SW480 (cell line): Measurements from ENCODE around the gene GRM7.

ENCODE experiments used
- DNase-seq: peaks from one replicate; pipeline ENCODE4 v3.0.0-alpha.2; 2016; ENCODE audit warnings: low spot score

GRM7 gene

GRCh38 chr3:7241584-7242302 is 380.8 kb downstream of the GRM7 start:
- no peak for DNase-seq

- DNase-seq, result no peak
Observed at GRCh38 chr3:7242303-7242635, 381.4 kb downstream of the GRM7 start.

- DNase-seq, result no peak
Observed at GRCh38 chr3:7249493-7250076, 388.7 kb downstream of the GRM7 start.

GRCh38 chr3:7254251-7254650 is 393.3 kb downstream of the GRM7 start:
- DNase-seq, result no peak

DNA sequence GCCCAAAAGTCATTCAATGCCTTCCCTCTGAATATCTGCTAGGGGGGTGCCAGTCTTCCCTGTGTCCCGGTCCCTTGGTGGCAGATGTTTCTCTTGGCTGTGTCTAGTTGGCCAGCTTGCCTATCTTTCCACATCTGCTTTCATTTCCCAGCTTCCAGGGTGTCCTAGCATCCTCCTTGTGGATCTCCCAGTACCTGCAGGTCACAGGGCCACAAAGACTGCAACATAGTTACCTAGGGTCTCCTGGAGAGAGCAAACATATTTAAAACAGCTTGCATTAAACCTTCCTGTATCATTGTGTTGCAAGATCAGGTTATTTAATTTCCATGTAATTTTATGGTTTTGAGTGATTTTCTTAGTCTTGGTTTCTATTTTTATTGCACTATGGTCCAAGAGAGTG is 400.1 kb downstream of the GRM7 start:
- no peak for DNase-seq

- DNase-seq, result no peak
Observed at GRCh38 chr3:7263347-7264195, 402.7 kb downstream of the GRM7 start.

- DNase-seq, result no peak
Observed at GRCh38 chr3:7264196-7264526, 403.2 kb downstream of the GRM7 start.

DNA sequence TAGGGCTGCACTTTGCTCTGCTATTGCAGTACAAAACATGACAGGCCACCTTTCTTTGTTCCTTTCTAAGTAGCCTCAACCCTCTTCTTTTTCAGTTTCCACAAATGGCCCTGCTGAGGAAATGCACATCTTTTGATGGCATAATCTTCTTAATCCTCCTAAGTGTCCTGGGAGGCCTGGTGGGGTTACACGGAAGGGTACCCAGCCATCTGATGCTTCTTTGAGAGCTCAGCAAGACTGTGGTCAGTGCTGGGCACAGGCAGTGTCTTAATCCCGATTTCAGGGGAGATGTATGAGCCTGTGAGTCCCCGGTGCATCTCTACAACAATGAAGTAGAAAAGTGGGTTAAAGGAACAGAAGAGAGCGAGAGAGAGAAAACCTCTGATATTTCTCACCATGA is 404.8 kb downstream of the GRM7 start:
- no peak for DNase-seq

DNA sequence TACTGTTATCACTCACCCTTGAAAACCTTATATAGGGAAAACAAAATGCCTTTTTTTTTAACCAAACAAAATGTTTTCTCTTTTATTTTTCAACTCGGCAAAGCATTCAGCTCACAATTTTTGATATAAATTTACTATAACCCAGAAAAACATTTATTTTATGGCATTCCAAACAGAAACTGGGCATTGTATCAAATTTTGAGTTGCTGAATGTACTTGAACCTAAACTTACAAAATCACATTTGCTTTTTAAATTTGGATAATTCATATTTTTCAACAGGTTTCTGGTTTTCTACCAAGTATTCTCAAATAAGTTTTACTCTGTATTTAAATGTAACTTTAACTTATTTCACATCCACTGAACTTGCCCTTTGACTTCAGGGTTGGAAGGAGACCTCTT is 405.6 kb downstream of the GRM7 start:
- DNase-seq, result no peak

- DNase-seq, result no peak
Observed at GRCh38 chr3:7270731-7271130, 409.8 kb downstream of the GRM7 start.

DNA sequence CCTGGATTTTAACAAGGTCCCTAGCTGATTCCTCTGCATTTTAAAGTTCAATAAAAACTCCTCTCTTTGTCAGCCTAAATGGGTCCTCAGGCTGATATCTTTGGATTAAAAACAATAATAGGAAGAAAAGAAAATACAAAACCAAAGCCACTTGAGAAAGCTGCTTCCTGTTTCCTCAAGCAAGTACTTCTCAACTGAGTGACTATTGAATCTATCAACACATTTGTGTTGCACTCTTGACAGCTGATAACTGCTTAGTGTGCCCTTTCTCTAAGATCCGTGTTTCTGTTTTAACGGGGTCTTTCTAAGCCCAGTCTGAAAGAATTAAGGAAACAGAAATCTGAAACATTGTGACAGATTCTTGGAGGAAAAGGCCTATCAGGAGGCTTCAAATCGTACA is 410.7 kb downstream of the GRM7 start:
- no peak for DNase-seq

DNA sequence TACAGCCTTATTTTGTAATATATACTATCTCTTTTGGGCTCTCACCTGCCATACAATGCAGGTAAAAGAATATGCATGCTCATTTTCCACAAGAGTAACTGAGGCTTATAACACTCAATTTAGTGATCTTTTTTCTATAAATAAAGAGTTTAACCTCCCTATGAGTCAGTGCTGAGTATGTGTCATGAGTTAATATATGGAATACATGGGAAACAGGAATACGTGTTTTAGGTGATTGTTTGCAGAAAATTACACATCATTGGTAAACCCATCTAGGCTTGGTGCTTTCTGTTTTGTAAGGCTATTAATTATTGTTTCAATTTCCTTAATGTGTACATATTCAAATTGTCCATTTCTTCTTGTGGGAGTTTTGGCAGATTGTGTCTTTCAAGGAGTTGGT is 411.3 kb downstream of the GRM7 start:
- DNase-seq, result no peak

GRCh38 chr3:7275396-7275795 is 414.5 kb downstream of the GRM7 start:
- no peak for DNase-seq

- DNase-seq, result no peak
Observed at GRCh38 chr3:7280318-7280717, 419.4 kb downstream of the GRM7 start.

DNA sequence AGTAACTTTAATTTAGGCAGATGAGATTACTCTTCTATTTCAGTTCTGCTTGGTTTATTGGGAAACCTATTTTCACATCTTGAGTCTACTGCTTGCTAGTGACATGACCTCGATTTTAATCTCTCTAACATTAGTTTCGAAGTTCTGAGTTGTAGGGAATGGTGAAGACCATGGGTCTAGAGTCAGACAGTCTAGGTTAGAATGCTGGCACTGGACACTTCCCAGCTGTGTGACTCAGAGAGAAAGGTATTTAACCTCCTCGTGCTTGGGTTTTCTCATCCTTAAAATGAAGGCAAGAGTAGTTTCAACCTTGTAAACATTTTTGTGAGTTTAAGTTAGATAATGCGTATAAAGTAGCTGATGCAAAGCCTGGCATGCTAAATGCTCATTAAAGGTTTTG is 422.1 kb downstream of the GRM7 start:
- no peak for DNase-seq

GRCh38 chr3:7285505-7285904 is 424.6 kb downstream of the GRM7 start:
- peak; percentile 1 for DNase-seq

GRCh38 chr3:7288133-7288532 is 427.2 kb downstream of the GRM7 start:
- no peak for DNase-seq

- no peak for DNase-seq
Observed at GRCh38 chr3:7289121-7289520, 428.2 kb downstream of the GRM7 start.

GRCh38 chr3:7290077-7290825 is 429.3 kb downstream of the GRM7 start:
- no peak for DNase-seq

GRCh38 chr3:7292362-7292761 is 431.4 kb downstream of the GRM7 start:
- no peak for DNase-seq

DNA sequence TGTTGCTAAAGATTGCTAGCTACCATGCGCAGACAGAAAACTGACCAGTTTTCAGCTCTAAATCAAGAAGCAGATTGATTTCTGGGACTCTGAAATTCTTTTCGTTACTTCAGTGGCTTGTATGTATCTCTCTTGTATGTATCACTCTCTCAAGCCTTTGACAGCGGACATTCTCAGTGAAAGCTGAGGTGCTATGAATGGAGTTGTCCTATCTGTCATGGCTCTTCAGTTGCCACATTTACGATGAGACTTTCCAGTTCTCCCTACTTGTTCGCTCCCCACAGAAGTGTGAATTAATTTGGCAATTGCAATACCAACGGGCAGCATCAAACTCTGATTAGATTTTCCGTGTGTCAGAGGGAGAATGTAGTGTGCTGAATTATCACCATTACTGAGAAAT is 432.4 kb downstream of the GRM7 start:
- no peak for DNase-seq

- DNase-seq, result no peak
Observed at GRCh38 chr3:7305561-7305960, 444.6 kb downstream of the GRM7 start.

- no peak for DNase-seq
Observed at GRCh38 chr3:7306901-7307300, 446.0 kb downstream of the GRM7 start.
